Gastrocnemius medialis (tissue), 4 donors: ENCODE data around the gene SPG7. TPM values are rescaled to one million over a fixed set of nuclear protein-coding genes. Genes with fewer than 3 reads are reported as not detected.

Experiments
- ATAC-seq, 2 donors: fragments of 150-250 bp; one replicate each; pipeline ENCODE4 v1.9.1; 2016
- DNase-seq, 2 donors: peaks; one replicate each; pipeline ENCODE4 v3.0.0-alpha.2; 2019
- H3K27ac ChIP-seq, 4 donors: fragments of 200-600 bp; sonication (generic); 1 replicate in 1 of 4; 2 replicates in 3 of 4; pipeline ENCODE4 v1.5.1; 2016 to 2018; ENCODE audit warnings: mild to moderate bottlenecking in 2 of 4, moderate library complexity in 1 of 4
- H3K27me3 ChIP-seq, 3 donors: fragments of 200-600 bp; sonication (generic) in 2 of 3; 1 replicate in 1 of 3; 2 replicates in 2 of 3; pipeline versions ENCODE4 v1.5.1 to v1.6.0; 2016 to 2019; ENCODE audit warnings: mild to moderate bottlenecking in 1 of 3, moderate library complexity in 1 of 3
- H3K36me3 ChIP-seq, 2 donors: fragments of 200-600 bp; sonication (generic) in 1 of 2; one replicate each; pipeline ENCODE4 v1.5.1; 2017 to 2018
- H3K4me1 ChIP-seq, 2 donors: fragments of 200-600 bp; sonication (generic) in 1 of 2; one replicate each; pipeline ENCODE4 v1.5.1; 2016 to 2017; ENCODE audit warnings: mild to moderate bottlenecking in 2 of 2
- H3K4me3 ChIP-seq, 4 donors: fragments of 200-600 bp; sonication (generic) in 3 of 4; 1 replicate in 1 of 4; 2 replicates in 3 of 4; pipeline ENCODE4 v1.5.1; 2016 to 2019; ENCODE audit warnings: mild to moderate bottlenecking in 2 of 4
- H3K9me3 ChIP-seq, 3 donors: fragments of 200-600 bp; sonication (generic) in 2 of 3; 1 replicate in 1 of 3; 2 replicates in 2 of 3; pipeline ENCODE4 v1.5.1; 2016 to 2019
- POLR2A ChIP-seq, 2 donors: fragments of 450-650 bp; IDR thresholded peaks; one replicate each; pipeline ENCODE4 v1.6.1; 2017; ENCODE audit warnings: antibody characterized with exemption in 2 of 2, mild to moderate bottlenecking in 2 of 2, moderate library complexity in 2 of 2
- in situ Hi-C, 4 donors: fragments of 200-750 bp; cut with MboI; loops; one replicate each; pipeline versions ENCODE4 v1.15.0 to v1.8.0; 2017; ENCODE audit warnings: low sequenced_read_pairs in 4 of 4
- intact Hi-C: fragments of 100-400 bp; cut with DNase I; formaldehyde crosslinking; loops from one replicate; pipeline ENCODE4 v1.15.1; 2023; ENCODE audit warnings: low total_unique reads
- total RNA-seq, 4 donors: library from RNA; depleted of rRNA; stranded (reverse); fragments of >200 nt; gene quantifications; one replicate each; pipeline versions ENCODE4 v1.1.0 to v1.2.3, GENCODE V29; 2016
- TF ChIP-seq, protein P1 (sequence below), 5 experiments: fragments of 450-650 bp in 3 of 5; fragments of 200-600 bp in 2 of 5; sonication (generic) in 2 of 5; IDR thresholded peaks in 4 of 5; conservative IDR thresholded peaks in 1 of 5; 1 replicate in 4 of 5; 2 replicates in 1 of 5; pipeline ENCODE4 v1.5.1; 2016 to 2019; ENCODE audit warnings: antibody characterized with exemption in 5 of 5, mild to moderate bottlenecking in 3 of 5, moderate library complexity in 3 of 5

SPG7 gene
- total RNA-seq, 4 donors from 2014 or later: 67.7 to 117 (median 100.0) TPM

GRCh38 chr16:89537549-89537925 lies 29.3 kb downstream of the SPG7 start:
- DNase-seq: no peak
- TF ChIP-seq POLR2A (IDR thresholded peaks at IDR 0.05): no peak
- in situ Hi-C loops (no loop called here), intact Hi-C loops (no loop called here)
- no peak for ATAC-seq
- Histone ChIP-seq H3K9me3 (no peaks in the 10 kb centered on the region), H3K36me3 (peaks cover 0 to 56% of the 10 kb centered on the region in 2 donors), H3K27me3 (no peaks in the 10 kb centered on the region), H3K4me1 (peaks cover 21 to 29% of the 10 kb centered on the region in 2 donors), H3K4me3 (no peak overlapping the region), H3K27ac (no peak overlapping the region)

- H3K9me3 ChIP-seq: no peaks in the 10 kb centered on the region
- H3K36me3 ChIP-seq: peaks cover 0 to 52% of the 10 kb centered on the region in 2 donors
- intact Hi-C loops (no loop called here), in situ Hi-C loops (no loop called here)
- H3K4me1 ChIP-seq: peaks cover 16 to 23% of the 10 kb centered on the region in 2 donors
- ATAC-seq (no peak), DNase-seq (no peak)
- H3K27me3 ChIP-seq: no peaks in the 10 kb centered on the region
- H3K4me3 ChIP-seq: no peak overlapping the region
- H3K27ac ChIP-seq: no peak overlapping the region
- TF ChIP-seq POLR2A (IDR thresholded peaks at IDR 0.05): no peak
- TF ChIP-seq, protein P1, sequence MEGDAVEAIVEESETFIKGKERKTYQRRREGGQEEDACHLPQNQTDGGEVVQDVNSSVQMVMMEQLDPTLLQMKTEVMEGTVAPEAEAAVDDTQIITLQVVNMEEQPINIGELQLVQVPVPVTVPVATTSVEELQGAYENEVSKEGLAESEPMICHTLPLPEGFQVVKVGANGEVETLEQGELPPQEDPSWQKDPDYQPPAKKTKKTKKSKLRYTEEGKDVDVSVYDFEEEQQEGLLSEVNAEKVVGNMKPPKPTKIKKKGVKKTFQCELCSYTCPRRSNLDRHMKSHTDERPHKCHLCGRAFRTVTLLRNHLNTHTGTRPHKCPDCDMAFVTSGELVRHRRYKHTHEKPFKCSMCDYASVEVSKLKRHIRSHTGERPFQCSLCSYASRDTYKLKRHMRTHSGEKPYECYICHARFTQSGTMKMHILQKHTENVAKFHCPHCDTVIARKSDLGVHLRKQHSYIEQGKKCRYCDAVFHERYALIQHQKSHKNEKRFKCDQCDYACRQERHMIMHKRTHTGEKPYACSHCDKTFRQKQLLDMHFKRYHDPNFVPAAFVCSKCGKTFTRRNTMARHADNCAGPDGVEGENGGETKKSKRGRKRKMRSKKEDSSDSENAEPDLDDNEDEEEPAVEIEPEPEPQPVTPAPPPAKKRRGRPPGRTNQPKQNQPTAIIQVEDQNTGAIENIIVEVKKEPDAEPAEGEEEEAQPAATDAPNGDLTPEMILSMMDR (IDR thresholded peaks at IDR 0.05 in 4 of 5, conservative IDR thresholded peaks at IDR 0.05 in 1 of 5): no peak
Observed at GRCh38 chr16:89538286-89538685, 30.1 kb downstream of the SPG7 start.

GRCh38 chr16:89540557-89540956 lies 32.4 kb downstream of the SPG7 start:
- intact Hi-C loops: no loop called here
- Histone ChIP-seq H3K4me3 (no peak overlapping the region), H3K27me3 (no peaks in the 10 kb centered on the region), H3K36me3 (peaks cover 0 to 55% of the 10 kb centered on the region in 2 donors), H3K4me1 (peaks cover under 1 to 2% of the 10 kb centered on the region in 2 donors), H3K27ac (no peak overlapping the region), H3K9me3 (no peaks in the 10 kb centered on the region)
- in situ Hi-C loops: no loop called here
- no peak for TF ChIP-seq POLR2A (IDR thresholded peaks at IDR 0.05)
- TF ChIP-seq, protein P1 (IDR thresholded peaks at IDR 0.05 in 4 of 5, conservative IDR thresholded peaks at IDR 0.05 in 1 of 5): no peak
- no peak for DNase-seq
- no peak for ATAC-seq

- TF ChIP-seq, protein P1 (IDR thresholded peaks at IDR 0.05 in 4 of 5, conservative IDR thresholded peaks at IDR 0.05 in 1 of 5): no peak
- no peak for TF ChIP-seq POLR2A (IDR thresholded peaks at IDR 0.05)
- peaks cover 0 to 63% of the 10 kb centered on the region in 2 donors for H3K36me3 ChIP-seq
- no peak overlapping the region for H3K4me3 ChIP-seq
- no peak for DNase-seq
- in situ Hi-C loops (no loop called here), intact Hi-C loops (no loop called here)
- H3K9me3 ChIP-seq: no peaks in the 10 kb centered on the region
- no peak for ATAC-seq
- no peaks in the 10 kb centered on the region for H3K27me3 ChIP-seq
- H3K4me1 ChIP-seq: no peaks in the 10 kb centered on the region
- H3K27ac ChIP-seq: no peak overlapping the region
Observed at GRCh38 chr16:89541792-89542191, 33.6 kb downstream of the SPG7 start.

DNA sequence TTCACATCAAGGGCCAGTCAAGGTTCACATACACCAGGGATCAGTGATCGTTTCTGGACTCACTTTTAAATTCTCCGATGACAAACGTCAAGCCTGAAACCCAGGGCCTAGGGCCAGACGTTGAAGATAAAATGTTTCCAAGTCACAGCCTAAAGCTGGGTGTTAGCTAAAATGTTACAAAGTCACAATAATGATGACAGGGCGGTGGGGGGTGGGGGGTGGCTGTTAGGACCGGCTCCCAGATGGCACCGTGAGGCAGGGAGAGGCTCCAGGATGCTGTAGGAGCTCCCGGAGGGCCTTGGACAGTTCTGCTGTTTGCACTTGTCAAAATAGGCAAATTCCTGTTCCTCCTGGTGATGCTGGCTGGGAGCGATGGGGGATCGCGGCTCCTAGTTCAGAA lies 35.9 kb downstream of the SPG7 start:
- Histone ChIP-seq H3K36me3 (peaks cover 0 to 67% of the 10 kb centered on the region in 2 donors), H3K27me3 (no peaks in the 10 kb centered on the region), H3K4me1 (no peaks in the 10 kb centered on the region), H3K27ac (no peak overlapping the region), H3K9me3 (no peaks in the 10 kb centered on the region), H3K4me3 (no peak overlapping the region)
- DNase-seq (no peak), ATAC-seq (no peak)
- TF ChIP-seq, protein P1 (IDR thresholded peaks at IDR 0.05 in 4 of 5, conservative IDR thresholded peaks at IDR 0.05 in 1 of 5): no peak
- in situ Hi-C loops: no loop called here
- intact Hi-C loops: no loop called here
